ENCODE results near the gene C18orf63. TPM values are rescaled to one million over a fixed set of nuclear protein-coding genes. Genes with fewer than 3 reads are reported as not detected.
A peak's percentile ranks its signal among the peaks of the same experiment; 100 is the strongest.
"Not testable (repeated sequence)": the region's sequence is repeated elsewhere in the genome, so short reads cannot be mapped to it uniquely, and the experiment has no call there.

Gene C18orf63
- total RNA-seq, 4 donors from 2014 or later: not detected

DNA sequence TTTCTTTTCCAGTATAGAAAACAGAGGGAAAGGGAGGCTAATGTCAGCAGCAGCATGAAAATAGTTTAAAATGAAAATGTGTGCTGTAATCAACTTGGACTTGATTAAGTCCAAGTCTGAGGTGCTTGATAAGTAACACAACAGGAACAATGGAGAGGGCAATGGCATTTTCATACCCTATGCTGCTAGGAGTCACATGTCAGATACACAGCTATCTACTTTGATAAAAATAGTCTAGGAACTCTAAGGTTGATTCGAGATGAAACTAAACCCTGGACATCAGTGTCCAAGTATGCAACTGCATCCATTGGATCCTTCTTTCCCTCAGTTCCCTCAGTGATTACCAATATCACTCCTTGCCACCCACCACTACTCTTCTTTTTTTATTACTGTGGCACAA, 4.6 kb upstream of the C18orf63 start:
- DNase-seq (ENCODE audit: extremely low spot score): no peak
- H3K4me1 ChIP-seq: peaks cover 0 to 10% (median 0%) of the 10 kb centered on the region in 4 donors
- H3K36me3 ChIP-seq: no peaks in the 10 kb centered on the region
- TF ChIP-seq POLR2AphosphoS5 (IDR thresholded peaks at IDR 0.05) (no peak), CTCF (IDR thresholded peaks at IDR 0.05) (no peak), EP300 (IDR thresholded peaks at IDR 0.05) (no peak), POLR2A (IDR thresholded peaks at IDR 0.05; ENCODE audit: low read depth) (no peak)
- intact Hi-C loops (cut with DNase I): no loop called here
- 84% methylated on average over 1 of the region's 1 CpG for WGBS
- no peaks in the 10 kb centered on the region for H3K9me3 ChIP-seq
- no peak overlapping the region for H3K27ac ChIP-seq (replicated peaks in 1 of 4)
- no peaks in the 10 kb centered on the region for H3K27me3 ChIP-seq
- no peak overlapping the region for H3K4me3 ChIP-seq

DNA sequence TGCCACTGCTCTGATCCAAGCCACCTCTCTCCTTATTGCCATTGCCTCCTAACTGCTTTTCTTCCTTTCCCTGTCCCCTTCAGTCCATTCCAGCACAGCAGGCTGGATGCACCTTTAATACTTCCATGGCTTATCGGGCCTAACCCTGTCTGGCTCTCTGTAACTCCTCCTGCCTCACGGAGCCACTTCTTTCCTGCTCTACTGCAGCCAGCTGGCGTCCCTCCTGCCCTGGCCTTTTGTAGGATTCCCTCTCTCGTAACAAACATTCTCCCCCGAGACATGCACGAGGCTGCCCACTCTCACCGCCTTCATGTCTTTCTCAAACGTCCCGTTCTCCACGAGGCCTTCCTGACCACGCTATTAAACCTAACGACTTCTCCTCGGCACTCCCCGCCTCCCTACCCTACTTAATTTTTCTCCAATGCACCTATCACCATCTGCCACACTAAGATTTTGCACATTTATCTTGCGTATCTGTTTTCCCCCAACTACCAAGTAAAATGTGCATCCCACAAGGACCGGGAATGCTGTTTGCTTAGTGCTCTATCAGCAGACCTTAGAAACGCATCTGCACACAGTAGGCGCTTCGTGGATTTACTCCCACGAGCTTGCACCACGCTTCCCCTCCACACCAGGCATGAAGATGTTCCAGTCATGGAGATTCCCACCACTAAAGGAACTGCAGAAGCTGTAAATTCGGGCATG, 728 bp upstream of the C18orf63 start:
- no peak for DNase-seq (ENCODE audit: extremely low spot score)
- H3K27me3 ChIP-seq: no peaks in the 10 kb centered on the region
- intact Hi-C loops (cut with DNase I): no loop called here
- H3K9me3 ChIP-seq: no peaks in the 10 kb centered on the region
- 84% methylated on average over 22 of the region's 22 CpGs for WGBS
- TF ChIP-seq POLR2A (IDR thresholded peaks at IDR 0.05; ENCODE audit: low read depth) (no peak), CTCF (IDR thresholded peaks at IDR 0.05) (no peak), POLR2AphosphoS5 (IDR thresholded peaks at IDR 0.05) (no peak), EP300 (IDR thresholded peaks at IDR 0.05) (no peak)
- no peak overlapping the region for H3K4me3 ChIP-seq
- H3K27ac ChIP-seq (replicated peaks in 1 of 4): no peak overlapping the region
- H3K4me1 ChIP-seq: peaks cover 10 to 24% (median 16%) of the 10 kb centered on the region in 4 donors
- no peaks in the 10 kb centered on the region for H3K36me3 ChIP-seq

DNA sequence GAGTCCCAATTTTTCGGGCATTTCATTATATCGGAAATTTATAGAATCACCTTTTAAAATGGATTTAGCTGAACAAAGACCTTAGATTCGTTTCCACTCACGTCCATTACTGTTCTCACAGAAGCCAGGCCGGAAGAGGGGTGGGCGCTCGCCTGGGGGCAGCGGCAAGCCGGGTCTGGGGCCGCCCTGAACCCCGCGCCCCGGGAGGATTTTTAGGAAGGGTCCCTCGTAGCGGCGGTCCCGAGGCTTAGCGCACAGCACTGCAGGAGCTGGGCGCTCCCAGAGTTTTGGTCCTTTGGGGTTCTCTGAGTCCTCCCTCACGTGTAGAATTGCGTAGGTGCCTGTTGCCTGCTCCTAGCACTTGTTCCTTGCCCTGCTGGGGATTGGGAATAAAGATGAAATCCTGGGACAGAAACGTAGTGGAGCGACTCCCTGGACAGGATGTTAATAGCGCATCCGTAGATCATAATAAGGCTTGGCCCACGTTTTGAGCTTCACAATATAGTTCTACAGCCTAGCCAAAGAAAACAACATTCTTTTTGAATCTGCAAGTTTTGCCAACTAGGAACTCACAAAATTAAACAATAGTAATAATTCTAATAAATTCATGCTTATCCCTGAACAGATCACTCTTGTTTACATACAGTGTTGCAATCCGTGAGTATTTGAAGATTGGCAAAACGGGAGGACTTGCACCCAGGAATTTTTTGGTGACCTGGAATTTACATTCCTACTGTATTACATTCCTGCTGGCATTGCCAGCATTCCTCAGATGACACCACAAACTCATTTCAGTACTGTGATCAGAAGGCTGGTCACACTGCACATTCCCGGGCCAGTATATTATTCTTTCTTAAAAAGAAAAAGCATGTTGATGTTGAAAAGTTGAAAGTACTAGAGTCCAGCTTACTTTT, 875 bp downstream of the C18orf63 start:
- Histone ChIP-seq H3K27ac (replicated peaks in 1 of 4) (no peak overlapping the region), H3K27me3 (no peaks in the 10 kb centered on the region), H3K36me3 (no peaks in the 10 kb centered on the region), H3K9me3 (no peaks in the 10 kb centered on the region), H3K4me1 (peaks cover 3 to 24% (median 16%) of the 10 kb centered on the region in 4 donors), H3K4me3 (no peak overlapping the region)
- DNase-seq (ENCODE audit: extremely low spot score): no peak
- intact Hi-C loops (cut with DNase I): no loop called here
- TF ChIP-seq CTCF (IDR thresholded peaks at IDR 0.05) (no peak), POLR2AphosphoS5 (IDR thresholded peaks at IDR 0.05) (peak in 1 of 2 donors; percentile 37)
- 72% methylated on average over 24 of the region's 29 CpGs for WGBS

DNA sequence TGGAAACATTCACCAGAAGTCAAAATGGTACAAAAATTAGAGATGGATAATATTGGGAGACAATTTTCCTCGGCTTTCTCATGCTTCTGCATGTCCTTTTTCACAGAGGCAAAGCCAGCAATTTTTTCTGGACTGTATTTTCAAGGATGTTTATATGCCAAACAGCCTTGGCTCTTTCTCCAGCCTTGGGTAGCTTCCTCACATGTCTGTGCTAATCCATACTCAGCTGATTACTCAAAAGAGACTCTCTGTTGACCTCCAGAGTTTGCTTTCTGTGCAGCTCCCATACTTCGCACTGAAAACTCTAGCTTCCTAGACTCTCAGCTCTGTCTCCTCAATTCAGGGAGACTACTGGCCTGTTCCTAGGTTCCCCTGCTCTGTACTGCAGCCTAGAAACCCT, 10.6 kb downstream of the C18orf63 start:
- 83% methylated on average over 2 of the region's 2 CpGs for WGBS
- no peaks in the 10 kb centered on the region for H3K27me3 ChIP-seq
- no peaks in the 10 kb centered on the region for H3K36me3 ChIP-seq
- H3K9me3 ChIP-seq: no peaks in the 10 kb centered on the region
- TF ChIP-seq POLR2AphosphoS5 (IDR thresholded peaks at IDR 0.05): no peak
- TF ChIP-seq EP300 (IDR thresholded peaks at IDR 0.05): no peak
- no peak for TF ChIP-seq CTCF (IDR thresholded peaks at IDR 0.05)
- TF ChIP-seq POLR2A (IDR thresholded peaks at IDR 0.05; ENCODE audit: low read depth): no peak
- no peaks in the 10 kb centered on the region for H3K4me1 ChIP-seq
- H3K4me3 ChIP-seq: no peak overlapping the region
- intact Hi-C loops (cut with DNase I): no loop called here
- DNase-seq (ENCODE audit: extremely low spot score): no peak
- H3K27ac ChIP-seq (replicated peaks in 1 of 4): no peak overlapping the region

- H3K4me1 ChIP-seq; H3K4me3 ChIP-seq; H3K27me3 ChIP-seq; H3K27ac ChIP-seq (replicated peaks in 1 of 4); H3K9me3 ChIP-seq; H3K36me3 ChIP-seq; intact Hi-C loops (cut with DNase I); DNase-seq (ENCODE audit: extremely low spot score): not testable (repeated sequence)
- 97% methylated on average over 3 of the region's 3 CpGs for WGBS
Measured at GRCh38 chr18:74326791-74327190, 11.2 kb downstream of the C18orf63 start.
